DND-41 (cell line): ENCODE measurements around the gene LMOD2.
A peak's percentile ranks its signal among the peaks of the same experiment; 100 is the strongest.

Experiments
- ATAC-seq: fragments of 200-7000 bp; cut with Tn5 transposase; 3 replicates; pipeline ENCODE4 v1.9.1; 2021; ENCODE audit warnings: low read depth; ENCODE audit not compliant: insufficient read depth
- DNase-seq: peaks from one replicate; pipeline ENCODE4 v3.0.0-alpha.2; 2020
- H2AFZ ChIP-seq: 2 replicates; pipeline ENCODE4 v1.6.0; 2012; ENCODE audit warnings: low read depth, low read length
- H3K27ac ChIP-seq: 2 replicates; pipeline ENCODE4 v1.5.1; 2012; ENCODE audit warnings: low read length, inconsistent platforms
- H3K27me3 ChIP-seq: fragments of 200-600 bp; sonication (generic); 2 replicates; pipeline ENCODE4 v1.6.0; 2012; ENCODE audit warnings: low read length, mild to moderate bottlenecking, inconsistent platforms; ENCODE audit not compliant: insufficient read depth, poor library complexity
- H3K36me3 ChIP-seq: 2 replicates; pipeline ENCODE4 v1.5.1; 2012; ENCODE audit warnings: low read length, inconsistent platforms; ENCODE audit not compliant: insufficient read depth
- H3K4me1 ChIP-seq: 2 replicates; pipeline ENCODE4 v1.5.1; 2012; ENCODE audit warnings: mild to moderate bottlenecking, low read length; ENCODE audit not compliant: insufficient read depth
- H3K4me2 ChIP-seq: 2 replicates; pipeline ENCODE4 v1.6.0; 2012; ENCODE audit warnings: mild to moderate bottlenecking, moderate library complexity, low read length, inconsistent platforms; ENCODE audit not compliant: insufficient read depth
- H3K4me3 ChIP-seq, 2 experiments: fragments of 200-600 bp in 1 of 2; shearing (Covaris generic) in 1 of 2; 2 replicates each; pipeline ENCODE4 v1.5.1; 2012 to 2016; ENCODE audit warnings: inconsistent platforms in 2 of 2, low read length in 2 of 2, mild to moderate bottlenecking in 2 of 2, low read depth in 1 of 2, moderate library complexity in 1 of 2
- H3K79me2 ChIP-seq: 2 replicates; pipeline ENCODE4 v1.6.0; 2012; ENCODE audit warnings: low read length, inconsistent platforms; ENCODE audit not compliant: insufficient read depth
- H3K9ac ChIP-seq: 2 replicates; pipeline ENCODE4 v1.6.0; 2012; ENCODE audit warnings: low read depth, mild to moderate bottlenecking, inconsistent platforms, low read length, moderate library complexity
- H3K9me3 ChIP-seq: 2 replicates; pipeline ENCODE4 v1.5.1; 2012; ENCODE audit warnings: low read length, moderate library complexity, mild to moderate bottlenecking, inconsistent platforms; ENCODE audit not compliant: insufficient read depth, severe bottlenecking
- H4K20me1 ChIP-seq: 2 replicates; pipeline ENCODE4 v1.6.0; 2012; ENCODE audit warnings: low read length; ENCODE audit not compliant: insufficient read depth
- EZH2 ChIP-seq: IDR thresholded peaks from 3 replicates; pipeline ENCODE4 v1.6.1; 2012; ENCODE audit warnings: borderline replicate concordance, low read depth, mild to moderate bottlenecking, moderate library complexity, low read length, inconsistent platforms; ENCODE audit not compliant: severe bottlenecking
- TF ChIP-seq, protein P1 (sequence below): IDR thresholded peaks from 2 replicates; pipeline ENCODE4 v1.5.1; 2012; ENCODE audit warnings: borderline replicate concordance, low read length, moderate library complexity, mild to moderate bottlenecking; ENCODE audit not compliant: poor library complexity, severe bottlenecking; ENCODE audit errors: extremely low read depth

LMOD2 gene

DNA sequence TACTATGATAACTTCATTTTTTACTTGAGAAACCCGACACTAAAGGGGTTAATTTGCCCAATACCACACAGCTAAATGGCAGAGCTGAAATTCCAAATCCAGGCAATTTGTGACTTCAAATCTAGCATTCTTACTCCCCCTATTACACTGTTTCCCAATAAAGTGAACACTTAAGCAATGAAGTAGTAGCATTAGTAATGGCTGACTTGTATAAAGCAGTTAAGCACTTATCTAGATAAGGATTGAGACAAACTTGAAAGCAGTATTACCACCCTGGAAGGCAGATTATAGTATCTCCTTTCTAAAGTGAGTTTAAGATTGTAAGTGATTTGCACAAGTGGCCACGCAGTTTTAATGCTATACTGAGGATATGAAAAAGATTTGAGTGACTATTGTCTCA lies 53.9 kb downstream of the LMOD2 start:
- Histone ChIP-seq H3K9ac (no peak overlapping the region), H3K27ac (no peak overlapping the region), H3K36me3 (peaks cover 51% of the 10 kb centered on the region), H3K9me3 (no peaks in the 10 kb centered on the region), H2AFZ (no peak overlapping the region), H3K27me3 (no peaks in the 10 kb centered on the region), H3K4me3 (no peak overlapping the region), H3K4me1 (peaks cover 39% of the 10 kb centered on the region), H4K20me1 (peaks cover 14% of the 10 kb centered on the region; the same call in 1 of the 2 replicates), H3K79me2 (peaks cover 50% of the 10 kb centered on the region), H3K4me2 (no peak overlapping the region)
- TF ChIP-seq EZH2, result no peak
- TF ChIP-seq, protein P1, sequence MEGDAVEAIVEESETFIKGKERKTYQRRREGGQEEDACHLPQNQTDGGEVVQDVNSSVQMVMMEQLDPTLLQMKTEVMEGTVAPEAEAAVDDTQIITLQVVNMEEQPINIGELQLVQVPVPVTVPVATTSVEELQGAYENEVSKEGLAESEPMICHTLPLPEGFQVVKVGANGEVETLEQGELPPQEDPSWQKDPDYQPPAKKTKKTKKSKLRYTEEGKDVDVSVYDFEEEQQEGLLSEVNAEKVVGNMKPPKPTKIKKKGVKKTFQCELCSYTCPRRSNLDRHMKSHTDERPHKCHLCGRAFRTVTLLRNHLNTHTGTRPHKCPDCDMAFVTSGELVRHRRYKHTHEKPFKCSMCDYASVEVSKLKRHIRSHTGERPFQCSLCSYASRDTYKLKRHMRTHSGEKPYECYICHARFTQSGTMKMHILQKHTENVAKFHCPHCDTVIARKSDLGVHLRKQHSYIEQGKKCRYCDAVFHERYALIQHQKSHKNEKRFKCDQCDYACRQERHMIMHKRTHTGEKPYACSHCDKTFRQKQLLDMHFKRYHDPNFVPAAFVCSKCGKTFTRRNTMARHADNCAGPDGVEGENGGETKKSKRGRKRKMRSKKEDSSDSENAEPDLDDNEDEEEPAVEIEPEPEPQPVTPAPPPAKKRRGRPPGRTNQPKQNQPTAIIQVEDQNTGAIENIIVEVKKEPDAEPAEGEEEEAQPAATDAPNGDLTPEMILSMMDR, result no peak
- ATAC-seq (no peak), DNase-seq (no peak)

DNA sequence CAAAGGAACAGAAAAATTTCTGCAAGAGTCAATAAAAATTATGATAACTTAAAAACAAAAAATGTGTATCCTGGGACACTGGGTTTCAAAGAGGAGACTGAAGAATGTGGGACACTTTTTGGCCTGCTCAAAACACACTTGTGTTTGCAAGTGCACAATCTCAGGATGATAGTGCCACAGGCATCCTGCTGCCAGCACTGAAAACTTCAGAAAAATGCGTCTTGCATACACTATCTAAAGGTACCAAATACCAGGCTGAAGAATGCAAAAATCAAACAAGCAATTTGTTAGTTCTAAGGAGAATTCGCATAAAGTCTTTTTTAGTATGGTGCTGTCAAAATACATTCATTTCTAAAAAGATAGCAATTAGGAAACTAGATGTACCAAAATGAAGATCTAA lies 55.0 kb downstream of the LMOD2 start:
- no peaks in the 10 kb centered on the region for H3K9me3 ChIP-seq
- no peak overlapping the region for H2AFZ ChIP-seq
- no peak overlapping the region for H3K4me2 ChIP-seq
- DNase-seq (no peak), ATAC-seq (no peak)
- no peaks in the 10 kb centered on the region for H3K27me3 ChIP-seq
- peaks cover 51% of the 10 kb centered on the region for H3K4me1 ChIP-seq
- peaks cover 22% of the 10 kb centered on the region; the same call in 1 of the 2 replicates for H4K20me1 ChIP-seq
- peaks cover 43% of the 10 kb centered on the region for H3K36me3 ChIP-seq
- H3K9ac ChIP-seq, result no peak overlapping the region
- peaks cover 60% of the 10 kb centered on the region for H3K79me2 ChIP-seq
- H3K27ac ChIP-seq, result peak overlapping the region; percentile 42; the same call in 1 of the 2 replicates
- TF ChIP-seq, protein P1, result no peak
- TF ChIP-seq EZH2, result no peak
- H3K4me3 ChIP-seq, result no peak overlapping the region

DNA sequence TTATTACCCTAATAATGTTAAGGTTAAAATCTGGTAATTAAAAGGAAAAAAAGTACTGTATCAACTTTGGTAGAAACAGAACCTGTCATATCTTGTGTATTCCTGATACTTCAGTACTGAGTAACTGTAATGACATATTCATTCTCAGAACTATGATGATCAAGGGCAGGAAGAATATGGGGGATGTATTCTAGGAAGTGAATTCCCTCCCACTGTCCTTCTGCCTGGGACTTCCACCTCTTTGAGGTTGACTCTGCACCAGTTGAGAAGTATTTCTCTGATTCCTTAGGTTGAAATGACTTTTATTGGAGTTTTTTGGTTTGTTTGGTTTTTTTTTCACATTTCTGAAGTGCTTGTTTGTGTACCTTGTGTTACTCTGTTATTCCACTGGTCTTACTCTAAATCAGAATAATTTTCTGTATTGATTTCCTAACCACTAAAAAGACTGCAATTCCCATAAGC lies 56.2 kb downstream of the LMOD2 start:
- Histone ChIP-seq H4K20me1 (peaks cover 22% of the 10 kb centered on the region; the same call in 1 of the 2 replicates), H3K36me3 (peaks cover 32% of the 10 kb centered on the region), H3K9ac (no peak overlapping the region), H2AFZ (no peak overlapping the region), H3K27ac (peak overlapping the region; percentile 59), H3K79me2 (peaks cover 72% of the 10 kb centered on the region), H3K4me1 (peaks cover 62% of the 10 kb centered on the region), H3K9me3 (no peaks in the 10 kb centered on the region), H3K4me2 (peak overlapping the region; percentile 41; the same call in 1 of the 2 replicates), H3K4me3 (no peak overlapping the region), H3K27me3 (no peaks in the 10 kb centered on the region)
- ATAC-seq (peak; percentile 73), DNase-seq (peak; percentile 36)
- TF ChIP-seq EZH2, result no peak
- TF ChIP-seq, protein P1, result no peak
